Stimulated activated CD8-positive, alpha-beta memory T cell treated with anti-CD3 and anti-CD28 coated beads, Interleukin-12 subunit alpha, Interleukin-12 subunit beta, amount 100 ng/mL, for 1 hour (primary cell): ENCODE measurements around the gene CYP1A2.
"Not testable (repeated sequence)": the region's sequence is repeated elsewhere in the genome, so short reads cannot be mapped to it uniquely, and the experiment has no call there.

Experiments
- DNase-seq: peaks from one replicate; pipeline ENCODE4 v3.0.0-alpha.2; 2020; ENCODE audit warnings: low read depth

Gene CYP1A2

DNA sequence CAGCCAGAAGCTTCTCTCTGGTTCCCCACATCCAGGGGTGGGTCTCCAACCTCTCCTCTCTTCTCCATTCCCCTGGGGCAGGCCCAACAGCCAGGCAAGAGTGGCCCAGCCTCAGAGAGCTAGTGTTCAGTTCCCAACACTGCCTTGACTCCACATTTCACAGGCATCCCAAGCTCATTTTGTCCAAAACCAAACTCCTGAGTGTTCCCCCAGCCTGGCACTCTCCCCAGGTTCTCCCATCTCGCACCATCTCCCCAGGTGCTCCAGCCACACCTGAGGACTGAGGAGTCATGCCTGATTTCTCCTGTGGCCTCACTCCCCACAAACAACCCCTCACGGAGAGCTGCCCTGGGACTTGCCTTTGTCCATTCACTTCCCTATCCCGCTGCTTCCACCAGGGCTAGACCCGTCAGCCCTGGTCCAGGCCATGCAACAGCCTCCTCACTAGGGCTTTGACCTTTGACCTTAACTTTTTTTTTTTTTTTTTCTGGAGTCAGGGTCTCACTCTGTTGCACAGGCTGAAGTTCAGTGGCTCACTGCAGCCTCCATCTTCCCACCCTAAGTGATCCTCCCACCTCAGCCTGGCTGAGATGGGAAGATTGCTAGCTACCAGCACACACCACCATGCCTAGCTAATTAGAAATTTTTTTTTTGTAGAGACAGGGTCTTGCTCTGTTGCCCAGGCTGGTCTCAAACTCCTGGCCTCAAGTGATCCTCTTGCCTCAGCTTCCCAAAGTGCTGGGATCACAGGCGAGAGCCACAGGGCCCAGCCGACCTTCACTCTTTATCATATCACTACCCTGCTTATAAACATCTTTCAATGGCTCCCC is 29.3 kb downstream of the CYP1A2 start:
- no peak for DNase-seq

DNA sequence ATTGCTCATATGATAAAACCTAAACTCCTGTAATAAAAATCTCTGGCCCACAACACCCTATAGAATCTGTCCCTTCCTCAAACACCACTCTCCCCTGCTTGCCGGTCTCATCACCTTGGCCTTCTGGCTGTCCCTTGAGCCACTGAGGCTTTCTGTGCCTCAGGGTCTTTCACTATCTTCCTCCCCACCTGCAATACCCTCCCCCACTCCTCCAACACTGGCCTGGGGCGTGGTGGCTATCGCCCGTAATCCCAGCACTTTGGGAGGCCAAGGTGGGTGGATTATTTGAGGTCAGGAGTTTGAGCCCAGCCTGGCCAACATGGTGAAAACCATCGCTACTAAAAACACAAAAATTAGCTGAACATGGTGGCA is 29.9 kb downstream of the CYP1A2 start:
- no peak for DNase-seq

DNA sequence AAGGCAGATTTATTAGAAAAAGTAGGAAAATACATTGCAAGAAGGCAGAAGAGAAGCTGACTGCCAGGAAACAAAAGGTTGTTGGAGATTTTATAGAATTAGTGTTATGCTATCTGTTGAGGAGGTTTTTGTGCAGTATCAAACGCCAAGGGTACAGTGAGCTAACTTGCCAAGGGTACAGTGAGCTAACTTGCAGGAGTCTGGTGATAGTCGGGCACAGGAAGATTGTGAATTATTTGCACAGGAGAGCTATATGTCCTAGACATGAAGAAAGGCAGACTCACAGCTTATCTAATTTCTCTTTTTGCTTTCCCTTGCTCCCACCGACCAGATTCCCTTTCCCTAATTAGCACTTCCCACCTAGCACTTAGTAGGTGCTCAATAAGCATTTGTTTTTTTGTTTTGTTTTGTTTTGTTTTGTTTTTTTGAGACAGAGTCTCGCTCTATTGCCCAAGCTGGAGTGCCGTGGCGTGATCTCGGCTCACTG is 30.6 kb downstream of the CYP1A2 start:
- no peak for DNase-seq

DNA sequence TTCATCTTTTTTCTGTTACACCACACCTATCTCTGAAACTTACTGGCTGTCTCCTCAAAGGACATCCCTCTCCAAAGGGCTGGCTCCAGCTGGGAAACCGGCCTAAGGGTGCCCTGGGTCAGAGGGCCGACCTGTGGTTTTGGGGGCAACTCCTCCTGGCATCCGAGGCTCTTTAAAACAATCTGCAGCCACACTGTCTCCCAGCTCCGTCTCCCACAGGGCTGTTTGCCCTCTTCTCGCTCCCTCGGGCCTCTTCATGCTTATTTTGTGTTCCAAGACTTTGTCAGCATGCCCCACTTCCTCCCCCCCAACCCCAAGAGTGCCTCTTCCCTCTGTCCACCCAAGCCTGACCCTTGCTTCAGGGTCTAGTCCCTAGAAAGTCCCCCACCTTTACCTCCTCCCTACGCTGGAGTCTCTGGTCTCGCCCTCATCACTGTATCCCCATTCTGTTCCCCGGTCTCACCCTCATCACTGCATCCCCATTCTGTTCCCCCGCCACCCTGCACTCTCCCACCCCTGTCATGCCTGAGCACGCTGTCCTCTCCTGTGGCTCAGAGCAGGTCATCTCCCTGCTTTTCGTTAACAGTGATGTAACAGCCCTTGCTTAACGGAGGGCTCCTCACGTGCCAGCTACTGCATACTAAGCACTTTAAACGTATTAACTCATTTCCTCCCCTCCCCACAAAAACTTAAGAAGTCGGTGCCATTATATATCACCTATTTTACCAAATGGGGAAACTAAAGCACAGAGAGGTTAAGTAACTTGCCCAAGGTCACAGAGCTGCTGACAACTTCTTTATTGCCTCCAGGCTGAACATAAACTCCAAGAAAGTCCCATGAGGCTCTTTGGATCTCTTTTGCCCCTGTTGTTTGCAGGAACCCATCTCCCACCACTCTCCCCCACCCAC is 32.1 kb downstream of the CYP1A2 start:
- DNase-seq: no peak

DNA sequence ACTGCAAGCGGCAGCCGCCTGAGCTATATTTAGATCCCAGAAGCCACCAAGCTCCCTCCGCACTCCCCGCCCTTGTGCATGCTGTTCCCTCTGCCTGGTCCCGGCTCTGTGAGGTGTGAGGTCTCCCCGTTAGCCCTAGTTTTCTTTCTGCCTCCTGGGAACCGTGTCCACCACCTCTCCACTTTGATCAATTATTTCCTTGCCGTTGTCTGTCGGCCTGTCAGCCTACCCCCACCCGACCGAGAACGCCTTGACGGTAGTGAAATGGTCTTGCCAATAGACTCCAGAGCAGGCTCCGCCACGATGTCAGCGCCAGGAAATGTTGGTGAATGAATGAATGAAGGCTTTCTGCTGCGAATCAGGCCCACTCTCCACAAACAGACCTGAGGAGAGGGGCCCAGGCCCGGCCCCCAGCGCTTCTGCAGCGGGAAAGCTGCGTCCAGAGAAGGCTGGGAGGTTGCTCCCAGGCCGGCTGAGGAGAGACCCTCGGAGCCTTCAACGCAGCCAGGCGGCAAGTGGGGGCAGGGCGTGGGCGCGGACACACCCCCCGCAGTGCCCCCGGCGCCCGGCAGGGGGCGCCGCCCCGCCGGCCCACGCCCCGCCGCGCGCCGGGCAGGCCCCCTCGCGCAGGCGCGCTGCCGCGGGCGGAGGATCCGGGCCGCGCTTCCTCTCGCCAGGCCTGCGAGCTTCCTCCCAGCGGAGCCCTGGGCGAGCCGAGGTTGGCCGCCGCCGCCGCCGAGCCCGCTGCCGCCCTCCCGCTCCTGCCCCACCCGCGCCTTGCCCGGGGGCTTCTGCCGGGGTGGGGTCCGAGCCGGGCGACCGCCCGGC is 33.0 kb downstream of the CYP1A2 start, which contains the start of gene CSK:
Gene CSK (plus strand): TSS at position 650 of the 828 bp plus-strand sequence. CDS start 16,218 bp downstream, outside the sequence.
- peak; percentile 58 for DNase-seq

DNA sequence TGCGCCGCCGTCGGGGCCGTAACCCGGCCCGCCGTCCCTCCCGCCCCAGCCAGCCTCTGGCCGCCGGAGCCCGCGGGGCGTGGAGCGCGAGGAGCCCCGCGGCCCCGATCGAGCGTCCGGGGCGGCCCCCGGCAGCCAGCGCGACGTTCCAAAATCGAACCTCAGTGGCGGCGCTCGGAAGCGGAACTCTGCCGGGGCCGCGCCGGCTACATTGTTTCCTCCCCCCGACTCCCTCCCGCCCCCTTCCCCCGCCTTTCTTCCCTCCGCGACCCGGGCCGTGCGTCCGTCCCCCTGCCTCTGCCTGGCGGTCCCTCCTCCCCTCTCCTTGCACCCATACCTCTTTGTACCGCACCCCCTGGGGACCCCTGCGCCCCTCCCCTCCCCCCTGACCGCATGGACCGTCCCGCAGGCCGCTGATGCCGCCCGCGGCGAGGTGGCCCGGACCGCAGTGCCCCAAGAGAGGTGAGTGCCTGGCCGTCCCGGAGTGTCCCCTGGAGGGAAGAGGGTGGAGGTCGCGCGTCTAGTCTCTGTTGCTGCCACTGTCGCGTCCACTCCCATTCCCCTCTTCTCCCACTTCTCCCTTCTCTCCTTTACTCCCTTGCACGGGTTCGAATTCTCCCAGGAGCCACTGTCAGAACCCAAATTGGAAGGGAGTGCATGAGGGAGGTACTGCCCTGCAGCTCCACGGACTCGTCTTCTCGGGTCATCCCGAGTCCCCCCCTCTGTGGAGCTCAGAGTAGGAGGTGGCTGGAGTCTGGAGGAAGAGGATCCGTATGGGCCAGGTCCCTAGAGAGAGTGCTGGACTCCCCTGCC is 33.8 kb downstream of the CYP1A2 start:
- no peak for DNase-seq

DNA sequence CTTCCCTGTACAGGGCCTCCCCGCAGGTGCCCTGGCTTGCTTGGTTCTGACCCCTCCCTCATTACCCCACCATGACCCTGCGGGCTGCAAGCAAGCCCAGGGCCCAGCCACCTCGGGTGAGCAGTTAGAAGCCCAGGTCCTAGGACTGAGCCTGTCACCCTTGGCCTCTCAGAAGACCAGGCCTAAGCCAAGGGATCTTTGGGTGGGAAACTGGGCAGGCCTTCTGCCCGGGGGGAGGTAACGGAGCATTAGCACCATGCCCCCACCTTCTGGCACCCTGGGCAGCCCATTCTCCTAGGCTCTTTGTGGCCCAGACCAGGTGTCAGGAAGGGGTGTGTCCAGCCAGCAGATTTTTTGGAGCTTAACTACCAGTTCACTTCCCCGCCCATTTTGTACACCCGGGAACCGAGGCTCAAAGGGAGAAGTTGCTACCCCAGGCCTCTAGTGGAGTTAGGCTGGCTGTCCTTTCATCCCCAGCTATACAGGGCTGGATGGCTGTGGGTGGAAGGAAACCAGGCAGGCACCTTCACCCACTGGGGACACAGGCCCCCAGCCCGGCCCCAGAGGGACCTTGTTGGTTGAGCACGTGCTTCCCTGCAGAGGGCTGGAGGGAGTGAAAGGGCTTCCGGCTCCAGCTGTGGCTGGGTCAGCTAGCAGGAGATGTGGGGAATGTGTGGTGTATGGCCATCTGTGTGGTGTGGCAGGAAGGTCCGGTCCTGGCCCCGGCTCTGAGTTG is 34.6 kb downstream of the CYP1A2 start:
- no peak for DNase-seq

DNA sequence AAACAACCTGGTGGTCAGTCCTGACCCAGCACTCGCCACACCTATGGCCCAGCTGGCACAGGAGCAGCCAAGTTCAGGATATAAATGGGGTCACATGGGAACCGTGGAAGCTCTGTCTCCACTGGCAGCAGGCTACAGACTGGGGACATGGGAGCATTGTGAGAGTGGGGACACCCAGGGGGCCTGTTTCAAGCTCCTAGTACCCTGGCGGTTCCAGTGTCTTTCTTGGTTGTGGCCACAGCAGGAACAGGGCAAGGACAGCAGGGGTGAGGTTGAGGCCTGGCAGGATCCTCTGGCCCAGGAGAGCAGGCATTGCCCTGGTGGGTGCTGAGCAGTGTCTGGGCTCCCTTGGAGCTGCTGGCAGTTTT is 35.1 kb downstream of the CYP1A2 start:
- no peak for DNase-seq

DNA sequence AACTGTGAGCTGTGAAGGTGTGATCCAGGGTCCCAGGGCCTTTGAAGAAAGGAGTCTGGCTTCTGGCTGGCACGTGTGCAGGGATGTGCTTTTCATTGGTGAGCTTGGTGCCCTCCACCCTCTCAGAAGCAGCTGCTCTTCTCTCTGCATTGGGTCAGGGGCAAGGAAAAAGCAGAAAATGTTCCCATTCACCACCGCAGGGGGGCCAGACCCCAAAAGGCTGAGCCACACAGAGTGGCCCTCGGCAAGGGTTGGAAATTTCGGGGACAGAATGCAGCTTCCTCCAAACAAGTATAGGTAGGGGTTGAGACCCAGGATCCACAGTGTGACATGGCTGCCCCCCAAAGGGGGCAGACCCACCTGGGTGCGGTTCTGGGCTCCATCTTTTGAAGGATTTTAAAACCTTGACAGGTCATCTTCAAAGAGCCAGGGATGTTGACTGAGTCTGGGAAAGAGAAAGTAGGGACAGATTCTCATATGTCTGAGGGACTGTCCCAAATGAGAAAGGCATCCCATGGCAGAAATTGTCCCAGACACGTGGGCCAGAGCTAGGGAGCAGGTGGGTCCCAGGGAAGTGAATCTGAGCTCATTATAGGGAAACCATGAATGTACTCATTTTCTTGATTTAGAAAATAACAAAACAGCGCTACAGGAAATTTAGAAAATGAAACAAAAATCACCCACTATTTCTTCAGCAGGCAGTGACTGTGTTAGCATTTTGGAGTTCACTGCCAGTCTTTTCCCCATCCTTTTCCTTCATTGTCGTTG is 36.0 kb downstream of the CYP1A2 start:
- no peak for DNase-seq

DNA sequence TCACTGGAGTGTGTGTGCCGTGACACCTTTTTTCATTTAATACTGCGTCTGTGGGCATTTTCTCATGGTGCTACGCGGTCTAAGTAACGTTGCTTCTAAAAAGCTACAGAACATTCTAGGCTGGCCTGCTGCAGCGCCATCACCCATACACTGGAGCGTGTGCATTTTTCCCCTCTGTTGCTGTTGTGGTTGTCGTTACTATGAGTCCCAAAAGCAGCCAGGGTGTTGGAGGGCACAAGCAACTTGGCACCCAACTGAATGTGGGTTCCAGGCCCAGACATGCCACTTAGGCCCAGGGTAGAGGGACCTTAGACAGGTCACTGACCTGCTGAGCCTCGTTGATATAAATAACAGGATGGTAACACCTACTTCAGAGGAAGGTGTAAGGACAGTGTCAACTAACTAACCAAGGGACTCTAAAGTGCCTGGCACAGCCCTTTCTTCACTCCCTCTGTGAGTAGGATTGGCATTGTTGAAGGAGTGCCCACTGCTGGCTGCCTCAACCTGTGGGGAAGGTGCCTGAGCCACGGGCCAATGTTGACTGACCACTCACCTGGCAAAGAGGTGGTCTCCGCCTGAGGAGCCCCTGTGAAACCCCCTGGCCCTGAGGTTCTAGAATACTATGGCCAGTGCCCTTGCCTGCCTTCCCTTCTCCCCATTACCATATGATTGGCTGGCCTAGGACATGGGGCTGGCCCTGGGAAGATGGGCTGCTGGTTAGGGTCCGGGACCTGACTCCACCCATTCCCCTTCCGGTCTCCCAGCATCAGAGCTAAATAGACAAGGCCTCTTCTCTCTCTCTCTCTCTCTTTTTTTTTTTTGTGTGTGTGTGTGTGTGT is 36.8 kb downstream of the CYP1A2 start:
- DNase-seq: no peak

DNA sequence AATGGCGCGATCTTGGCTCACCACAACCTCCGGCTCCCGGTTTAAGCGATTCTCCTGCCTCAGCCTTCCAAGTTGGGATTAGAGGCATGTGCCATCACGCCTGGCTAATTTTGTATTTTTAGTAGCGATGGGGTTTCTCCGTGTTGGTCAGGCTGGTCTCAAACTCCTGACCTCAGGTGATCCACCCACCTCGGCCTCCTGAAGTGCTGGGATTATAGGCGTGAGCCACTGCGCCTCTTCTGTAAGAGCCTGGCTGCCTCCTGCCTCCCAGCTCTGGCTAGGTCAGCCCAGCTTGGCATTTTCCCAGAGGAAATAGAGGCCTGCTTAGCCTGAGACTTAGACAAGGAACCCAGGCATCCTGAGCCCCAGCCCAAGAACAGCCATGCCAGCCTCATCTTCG is 37.4 kb downstream of the CYP1A2 start:
- DNase-seq: not testable (repeated sequence)

DNA sequence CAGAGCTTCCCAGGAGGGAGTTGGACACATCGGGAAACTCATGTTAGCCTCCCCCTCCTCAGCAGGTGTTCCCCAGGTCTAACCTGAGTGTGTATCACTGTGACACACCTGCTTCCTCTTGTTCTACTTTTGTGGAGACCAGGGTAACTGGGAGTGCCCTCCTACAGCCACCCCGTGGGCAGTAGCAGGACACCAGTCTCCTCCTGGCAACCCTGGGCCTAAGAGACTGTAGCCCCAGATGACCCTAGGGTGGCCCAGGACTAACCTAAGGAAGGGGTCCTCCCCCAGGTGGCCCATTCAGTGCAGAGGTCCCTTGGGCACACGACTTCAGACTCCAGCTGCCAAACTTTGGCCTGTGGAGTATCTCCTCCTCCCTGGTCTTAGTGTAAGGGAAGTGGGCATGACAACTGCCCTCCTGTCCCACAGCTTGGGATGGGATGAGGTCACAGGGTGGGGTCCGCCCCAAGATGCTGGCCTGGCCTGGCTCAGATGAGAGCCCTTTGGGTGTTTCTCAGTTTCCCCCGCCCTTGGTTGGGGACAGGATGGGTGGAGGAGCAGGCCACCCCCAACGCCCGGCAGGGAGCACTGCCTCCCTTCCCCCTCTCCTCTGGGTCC is 38.0 kb downstream of the CYP1A2 start:
- DNase-seq: no peak

DNA sequence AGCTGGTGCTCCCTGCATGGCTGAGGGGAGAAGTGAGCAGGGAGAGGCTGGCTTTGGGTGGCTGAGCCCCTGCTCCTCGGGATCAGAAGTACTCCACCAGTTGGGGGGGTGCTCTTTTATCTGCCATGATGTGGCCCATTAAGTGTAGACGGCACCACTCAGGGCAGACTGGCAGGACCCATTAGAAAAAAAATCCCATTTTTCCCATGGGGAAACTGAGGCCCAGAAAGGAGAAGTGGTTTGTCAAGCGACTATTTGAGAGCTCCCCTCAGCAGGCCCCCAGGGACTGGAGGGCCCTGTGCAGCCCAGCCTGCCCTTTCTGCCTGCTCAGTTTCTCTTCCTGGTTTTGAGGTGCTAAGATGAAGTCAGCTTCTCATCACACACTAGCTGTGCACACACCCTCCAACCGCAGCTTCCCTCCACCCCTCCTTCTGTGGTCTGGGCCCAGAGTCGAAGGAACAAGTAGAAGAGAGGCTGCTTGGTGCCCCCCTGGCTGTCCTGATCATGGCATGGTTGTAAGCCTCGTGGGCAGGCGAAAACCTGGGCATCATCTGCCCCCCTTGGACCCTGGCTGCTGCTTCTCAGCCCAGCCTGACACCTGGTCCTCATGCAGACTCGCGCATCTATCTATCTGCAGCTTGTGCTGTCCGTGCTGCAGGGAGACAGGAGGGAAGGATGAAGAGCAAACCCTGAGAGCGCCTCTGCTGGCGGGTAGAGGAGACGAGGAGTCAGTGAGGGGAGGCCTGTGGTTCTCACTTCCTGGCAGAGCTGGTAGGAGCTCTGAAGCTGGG is 38.8 kb downstream of the CYP1A2 start:
- DNase-seq: peak; percentile 82

DNA sequence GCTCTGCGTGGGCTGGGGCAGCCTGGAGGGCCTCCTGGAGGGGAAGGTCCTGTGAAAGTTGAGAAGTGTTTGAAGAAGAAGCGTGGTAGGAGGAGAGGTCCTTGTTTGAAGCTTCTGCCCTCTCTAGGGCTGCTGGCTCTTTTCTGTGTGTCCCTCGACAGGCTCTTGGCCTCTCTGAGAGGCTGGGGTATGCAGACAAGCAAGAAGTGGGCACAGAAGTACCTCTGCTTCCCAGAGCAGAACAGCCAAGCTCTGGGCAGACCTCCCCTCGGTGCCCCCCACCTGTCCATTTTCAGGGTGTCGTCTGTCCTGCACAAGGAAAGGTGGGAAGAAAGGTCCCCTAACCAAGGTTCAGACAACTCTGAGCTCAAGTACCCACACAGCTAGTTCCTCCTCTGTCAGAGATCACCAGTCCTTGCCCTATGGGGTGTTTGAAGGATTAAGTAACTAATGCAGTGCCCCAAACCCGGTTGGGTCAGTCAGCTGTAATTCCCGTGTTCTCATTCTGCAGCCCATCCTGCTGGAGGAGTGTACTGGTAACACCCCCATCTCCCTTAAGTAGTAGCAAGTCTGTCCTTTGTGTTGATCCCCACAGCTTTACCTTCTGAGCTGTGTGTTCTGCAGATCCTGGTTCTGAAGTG is 39.5 kb downstream of the CYP1A2 start:
- DNase-seq: no peak

DNA sequence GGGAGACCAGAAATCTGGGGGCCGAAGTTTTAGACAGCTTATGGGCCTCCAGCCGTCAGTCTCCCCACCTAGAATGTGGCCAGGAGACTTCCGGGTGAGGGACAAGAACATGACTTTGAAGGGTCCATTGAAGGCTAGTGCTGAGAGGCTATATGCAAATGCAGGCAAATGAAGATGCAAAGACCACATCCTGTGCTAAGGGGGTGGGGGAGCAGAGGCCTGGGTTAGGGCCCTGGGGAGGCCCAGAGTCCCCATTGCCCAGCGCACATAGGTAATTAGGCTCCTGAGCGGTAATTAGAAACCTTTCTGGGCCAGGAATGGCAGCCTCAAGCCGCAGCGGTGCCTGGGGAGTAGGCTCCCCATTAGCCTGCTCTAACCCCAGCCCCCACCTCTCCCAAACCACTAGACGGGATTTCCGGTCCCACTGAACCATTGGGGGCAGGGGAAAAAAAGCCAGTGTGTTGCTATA is 40.1 kb downstream of the CYP1A2 start:
- DNase-seq: no peak

DNA sequence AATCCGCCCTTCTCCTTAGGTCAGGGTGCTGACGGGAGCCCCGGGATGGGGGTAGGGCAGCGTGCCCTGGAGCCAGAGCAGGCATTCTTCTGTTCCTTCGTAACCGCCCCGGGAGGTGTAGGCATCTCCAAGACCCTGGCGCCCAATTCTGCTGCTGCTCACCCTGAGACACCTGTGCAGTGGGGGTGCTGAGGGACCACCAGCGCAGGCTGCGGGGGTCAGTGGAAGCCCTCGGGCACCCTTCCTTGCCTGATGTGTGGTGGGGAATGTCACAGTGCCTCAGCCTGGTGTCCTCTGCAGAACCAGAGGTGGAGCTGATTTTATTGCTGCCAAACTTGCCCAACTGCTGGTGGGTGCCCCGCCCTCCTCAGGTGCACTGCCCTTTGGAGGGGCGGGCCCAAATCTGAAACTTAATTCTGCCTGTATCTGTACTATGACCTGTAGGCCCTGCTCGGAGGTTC is 40.6 kb downstream of the CYP1A2 start:
- no peak for DNase-seq

DNA sequence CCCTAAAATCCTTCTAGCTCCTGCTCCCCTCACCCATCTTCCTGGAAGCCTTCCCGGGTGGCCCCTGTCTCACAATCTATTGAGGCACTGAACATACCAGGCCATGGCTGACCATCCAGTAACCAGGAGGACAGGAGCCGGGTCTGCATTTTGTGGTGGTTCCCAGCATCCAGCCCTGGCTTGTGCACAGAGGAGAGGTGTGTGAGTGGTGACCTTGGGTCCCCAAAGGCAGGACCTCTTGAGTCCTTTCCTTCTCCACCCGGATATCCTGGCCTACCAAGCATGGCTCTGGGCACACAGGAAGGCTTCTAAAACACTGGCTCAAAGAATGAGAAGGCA is 41.1 kb downstream of the CYP1A2 start:
- no peak for DNase-seq
